ENCODE results near the gene PILRB. TPM values are rescaled to one million over a fixed set of nuclear protein-coding genes. Genes with fewer than 3 reads are reported as not detected.
A peak's percentile ranks its signal among the peaks of the same experiment; 100 is the strongest.
"Not testable (repeated sequence)": the region's sequence is repeated elsewhere in the genome, so short reads cannot be mapped to it uniquely, and the experiment has no call there.

Gene PILRB
- total RNA-seq, 1 experiment from 2014 or later, result 60.2 TPM

DNA sequence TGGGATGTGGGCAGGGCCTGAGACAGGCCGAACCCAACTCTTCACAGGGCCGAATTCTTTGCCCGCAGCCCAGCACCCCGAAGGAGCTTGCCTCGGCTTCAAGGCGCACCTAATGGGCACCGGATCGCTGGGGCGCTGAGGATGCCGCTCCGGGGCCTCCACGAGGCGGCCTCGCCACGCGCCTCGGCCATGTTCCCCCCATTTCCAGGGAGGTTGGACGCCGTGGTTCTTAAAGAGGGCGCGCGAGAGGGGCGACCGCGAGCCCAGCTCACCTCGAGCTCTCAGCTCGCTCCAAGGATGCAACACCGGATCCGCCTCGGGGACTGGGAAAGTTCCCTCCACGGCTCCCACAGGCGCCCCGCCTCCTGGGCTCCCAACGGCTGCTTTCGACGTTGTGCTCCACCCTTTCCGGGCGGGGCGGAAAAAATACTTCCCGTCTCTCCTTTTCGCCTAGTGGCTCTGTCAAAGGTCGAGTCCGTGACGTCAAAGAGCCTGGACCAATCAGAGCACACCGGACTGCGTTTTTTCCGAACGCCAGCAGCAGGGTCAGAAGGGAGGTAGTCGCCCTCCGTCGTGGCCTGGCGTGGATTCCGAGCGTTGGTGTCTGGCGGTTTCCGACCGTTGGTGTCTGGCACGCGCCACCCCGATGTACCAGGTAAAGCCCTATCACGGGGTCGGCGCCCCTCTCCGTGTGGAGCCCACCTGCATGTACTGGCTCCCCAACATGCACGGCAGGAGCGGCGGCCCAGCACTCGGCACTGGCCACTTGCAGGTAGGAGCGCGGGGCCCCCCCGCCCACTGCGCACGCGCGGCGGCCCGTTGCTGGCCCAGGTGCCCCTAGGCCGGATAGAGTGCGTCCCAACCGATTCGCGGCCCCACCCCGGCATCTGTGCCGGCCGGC is 22.1 kb upstream of the PILRB start:
- CTCF ChIA-PET; RAD21 ChIA-PET (ENCODE audit: low non-redundant PET in 1 of 2, low total read pairs in 2 of 2, uncharacterized antibody in 2 of 2, unreplicated experiment in 2 of 2); POLR2A ChIA-PET; H3K9me2 ChIP-seq (ENCODE audit: insufficient read depth); H4K20me1 ChIP-seq (ENCODE audit: insufficient read depth); intact Hi-C loops (cut with micrococcal nuclease); H3K4me1 ChIP-seq (ENCODE audit: control insufficient read depth in 1 of 2, insufficient read depth in 2 of 2, low read length in 2 of 2); H3K27me3 ChIP-seq (ENCODE audit: insufficient read depth, low read length); H3K36me3 ChIP-seq (ENCODE audit: control insufficient read depth in 1 of 2, insufficient read depth in 2 of 2, low read length in 2 of 2); H3K9me3 ChIP-seq (ENCODE audit: control insufficient read depth in 1 of 2, insufficient read depth in 1 of 2, low read depth in 1 of 2, low read length in 2 of 2); BruUV-seq (replicated peaks); H2AFZ ChIP-seq (ENCODE audit: low read depth, low read length, poor library complexity, severe bottlenecking): not testable (repeated sequence)
- H3K4me2 ChIP-seq (ENCODE audit: low read length), result peak overlapping the region; percentile 68
- peak; percentile 88 for DNase-seq (ENCODE audit: low read depth, low spot score)
- peak overlapping the region; percentile 91 for H3K27ac ChIP-seq (ENCODE audit: low read depth, low read length)
- peak overlapping the region; percentile 82 for H3K9ac ChIP-seq (ENCODE audit: low read length)
- peak overlapping the region; percentile 64 to 68 for H3K4me3 ChIP-seq (replicated peaks in 1 of 2; ENCODE audit: low read depth in 1 of 2, low read length in 2 of 2)
- H3K79me2 ChIP-seq (ENCODE audit: insufficient read depth, low read length), result peaks cover 48% of the 10 kb centered on the region
- ATAC-seq, result peak; percentile 96
- peak; percentile 90 for TF ChIP-seq ZFX (IDR thresholded peaks at IDR 0.05)
- peak; percentile 71; the same call in 1 of the 2 replicates for TF ChIP-seq SP1 (IDR thresholded peaks at IDR 0.05; ENCODE audit: low read depth)
- TF ChIP-seq MAX (IDR thresholded peaks at IDR 0.05), result peak; percentile 10; the same call in 1 of the 2 replicates
- TF ChIP-seq POLR2AphosphoS5 (IDR thresholded peaks at IDR 0.05; ENCODE audit: low read depth, low read length), result peak; percentile 95
- TF ChIP-seq POLR2A (IDR thresholded peaks at IDR 0.05; ENCODE audit: borderline replicate concordance, extremely low read depth, insufficient read depth, insufficient read length), result peak; percentile 84
- TF ChIP-seq SIN3A (IDR thresholded peaks at IDR 0.05; ENCODE audit: low read depth), result peak; percentile 92

GRCh38 chr7:100338083-100338696 is 19.7 kb upstream of the PILRB start:
- H3K79me2 ChIP-seq (ENCODE audit: insufficient read depth, low read length), result peaks cover 63% of the 10 kb centered on the region
- peaks cover 9 to 17% of the 10 kb centered on the region in 2 experiments; a peak in 3 of 4 replicates for H3K36me3 ChIP-seq (ENCODE audit: control insufficient read depth in 1 of 2, insufficient read depth in 2 of 2, low read length in 2 of 2)
- POLR2A ChIA-PET; H3K27me3 ChIP-seq (ENCODE audit: insufficient read depth, low read length); H4K20me1 ChIP-seq (ENCODE audit: insufficient read depth); H3K9ac ChIP-seq (ENCODE audit: low read length); H3K4me1 ChIP-seq (ENCODE audit: control insufficient read depth in 1 of 2, insufficient read depth in 2 of 2, low read length in 2 of 2); H3K9me2 ChIP-seq (ENCODE audit: insufficient read depth); intact Hi-C loops (cut with micrococcal nuclease); H3K9me3 ChIP-seq (ENCODE audit: control insufficient read depth in 1 of 2, insufficient read depth in 1 of 2, low read depth in 1 of 2, low read length in 2 of 2); DNase-seq (ENCODE audit: low read depth, low spot score); H3K27ac ChIP-seq (ENCODE audit: low read depth, low read length); CTCF ChIA-PET; ATAC-seq; RAD21 ChIA-PET (ENCODE audit: low non-redundant PET in 1 of 2, low total read pairs in 2 of 2, uncharacterized antibody in 2 of 2, unreplicated experiment in 2 of 2); H3K4me3 ChIP-seq (replicated peaks in 1 of 2; ENCODE audit: low read depth in 1 of 2, low read length in 2 of 2); H2AFZ ChIP-seq (ENCODE audit: low read depth, low read length, poor library complexity, severe bottlenecking); H3K4me2 ChIP-seq (ENCODE audit: low read length): not testable (repeated sequence)
- BruUV-seq (replicated peaks), result TSS peak; percentile 31

DNA sequence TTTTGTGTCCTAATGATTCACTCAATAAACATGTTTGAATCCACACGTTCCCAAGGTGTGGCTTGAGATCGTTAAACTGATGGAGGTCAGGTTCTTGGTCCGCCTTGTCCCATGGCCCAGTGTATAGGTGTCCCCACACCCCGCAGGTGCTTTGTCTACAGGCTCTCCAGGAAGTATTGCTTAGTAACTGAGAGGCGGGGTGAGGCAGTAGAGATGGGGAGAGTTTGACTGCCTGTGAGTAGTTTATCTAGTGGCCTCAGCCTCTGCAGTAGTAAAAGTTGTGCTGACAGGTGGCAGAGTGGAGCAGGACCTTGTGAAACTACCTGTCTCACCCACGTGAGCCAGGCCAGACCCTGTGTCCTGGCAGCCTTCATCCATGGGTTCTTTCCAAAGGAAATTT is 16.6 kb upstream of the PILRB start:
- RAD21 ChIA-PET (ENCODE audit: low non-redundant PET in 1 of 2, low total read pairs in 2 of 2, uncharacterized antibody in 2 of 2, unreplicated experiment in 2 of 2); CTCF ChIA-PET; BruUV-seq (replicated peaks); DNase-seq (ENCODE audit: low read depth, low spot score); H3K9me2 ChIP-seq (ENCODE audit: insufficient read depth); H3K27me3 ChIP-seq (ENCODE audit: insufficient read depth, low read length); H3K4me3 ChIP-seq (replicated peaks in 1 of 2; ENCODE audit: low read depth in 1 of 2, low read length in 2 of 2); H2AFZ ChIP-seq (ENCODE audit: low read depth, low read length, poor library complexity, severe bottlenecking); H3K27ac ChIP-seq (ENCODE audit: low read depth, low read length); H3K9me3 ChIP-seq (ENCODE audit: control insufficient read depth in 1 of 2, insufficient read depth in 1 of 2, low read depth in 1 of 2, low read length in 2 of 2); ATAC-seq; H3K9ac ChIP-seq (ENCODE audit: low read length); H3K4me2 ChIP-seq (ENCODE audit: low read length); H4K20me1 ChIP-seq (ENCODE audit: insufficient read depth); POLR2A ChIA-PET: not testable (repeated sequence)
- H3K36me3 ChIP-seq (ENCODE audit: control insufficient read depth in 1 of 2, insufficient read depth in 2 of 2, low read length in 2 of 2), result peaks cover 17 to 23% of the 10 kb centered on the region in 2 experiments; a peak in 3 of 4 replicates
- peaks cover 73% of the 10 kb centered on the region for H3K79me2 ChIP-seq (ENCODE audit: insufficient read depth, low read length)
- H3K4me1 ChIP-seq (ENCODE audit: control insufficient read depth in 1 of 2, insufficient read depth in 2 of 2, low read length in 2 of 2), result peaks cover 4 to 16% of the 10 kb centered on the region in 2 experiments; a peak in 3 of 4 replicates
- intact Hi-C loops (cut with micrococcal nuclease), result loop anchor here (5.0 kb wide), 1 partner anchor 209 kb away; no protein-coding TSS in a partner anchor
